ENCODE results near the gene ZNF775.

Gene ZNF775

GRCh38 chr7:150332852-150333635, 46.1 kb upstream of the ZNF775 start:
- DNase-seq (no peak), ATAC-seq (ENCODE audit: insufficient read depth, low read depth) (no peak)
- H3K4me3 ChIP-seq (ENCODE audit: low read depth in 1 of 2, low read length in 2 of 2) = no peak overlapping the region
- no peak overlapping the region for H3K9ac ChIP-seq (ENCODE audit: low read depth, low read length)
- H3K9me3 ChIP-seq (ENCODE audit: insufficient read depth, low read length, severe bottlenecking) = no peaks in the 10 kb centered on the region
- peaks cover 62% of the 10 kb centered on the region for H3K79me2 ChIP-seq (ENCODE audit: insufficient read depth, low read length)
- H4K20me1 ChIP-seq (ENCODE audit: insufficient read depth, low read length) = peaks cover 67% of the 10 kb centered on the region
- no peak overlapping the region for H3K4me2 ChIP-seq (ENCODE audit: insufficient read depth, low read length)
- no peaks in the 10 kb centered on the region for H3K4me1 ChIP-seq (ENCODE audit: insufficient read depth, low read length)
- no peak overlapping the region for H3K27ac ChIP-seq (ENCODE audit: low read length)
- H2AFZ ChIP-seq (ENCODE audit: low read depth, low read length) = no peak overlapping the region
- TF ChIP-seq, protein P1, sequence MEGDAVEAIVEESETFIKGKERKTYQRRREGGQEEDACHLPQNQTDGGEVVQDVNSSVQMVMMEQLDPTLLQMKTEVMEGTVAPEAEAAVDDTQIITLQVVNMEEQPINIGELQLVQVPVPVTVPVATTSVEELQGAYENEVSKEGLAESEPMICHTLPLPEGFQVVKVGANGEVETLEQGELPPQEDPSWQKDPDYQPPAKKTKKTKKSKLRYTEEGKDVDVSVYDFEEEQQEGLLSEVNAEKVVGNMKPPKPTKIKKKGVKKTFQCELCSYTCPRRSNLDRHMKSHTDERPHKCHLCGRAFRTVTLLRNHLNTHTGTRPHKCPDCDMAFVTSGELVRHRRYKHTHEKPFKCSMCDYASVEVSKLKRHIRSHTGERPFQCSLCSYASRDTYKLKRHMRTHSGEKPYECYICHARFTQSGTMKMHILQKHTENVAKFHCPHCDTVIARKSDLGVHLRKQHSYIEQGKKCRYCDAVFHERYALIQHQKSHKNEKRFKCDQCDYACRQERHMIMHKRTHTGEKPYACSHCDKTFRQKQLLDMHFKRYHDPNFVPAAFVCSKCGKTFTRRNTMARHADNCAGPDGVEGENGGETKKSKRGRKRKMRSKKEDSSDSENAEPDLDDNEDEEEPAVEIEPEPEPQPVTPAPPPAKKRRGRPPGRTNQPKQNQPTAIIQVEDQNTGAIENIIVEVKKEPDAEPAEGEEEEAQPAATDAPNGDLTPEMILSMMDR (IDR thresholded peaks at IDR 0.05; ENCODE audit: borderline replicate concordance, extremely low read depth, low read length, poor library complexity, severe bottlenecking) = no peak
- no peak for TF ChIP-seq EZH2 (IDR thresholded peaks at IDR 0.05; ENCODE audit: borderline replicate concordance, low read depth, low read length, severe bottlenecking)
- no peaks in the 10 kb centered on the region for H3K27me3 ChIP-seq (ENCODE audit: insufficient read depth, low read length, poor library complexity)
- H3K36me3 ChIP-seq (ENCODE audit: insufficient read depth, low read length) = peaks cover 93% of the 10 kb centered on the region

DNA sequence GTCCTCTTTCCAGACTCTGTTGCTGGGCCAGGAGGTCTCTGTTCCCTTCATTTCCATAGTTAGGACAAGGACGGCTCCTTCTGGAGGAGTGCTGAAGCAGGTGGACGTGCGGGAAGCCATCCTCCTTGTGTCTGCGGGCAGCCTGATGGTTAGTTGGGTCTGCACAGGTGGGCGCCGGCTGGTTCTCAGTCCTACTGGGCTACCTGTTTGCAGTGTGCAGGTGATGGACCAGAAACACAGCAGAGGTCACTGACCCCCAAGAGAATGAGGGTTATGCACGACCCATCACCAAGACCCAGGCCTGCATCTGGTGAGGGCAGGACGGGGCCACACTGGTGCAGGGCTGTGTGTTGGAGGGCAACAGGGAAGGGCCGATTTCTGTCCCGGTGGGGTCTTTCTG, 45.5 kb upstream of the ZNF775 start:
- H3K4me1 ChIP-seq (ENCODE audit: insufficient read depth, low read length) = no peaks in the 10 kb centered on the region
- H3K4me3 ChIP-seq (ENCODE audit: low read depth in 1 of 2, low read length in 2 of 2) = no peak overlapping the region
- H3K4me2 ChIP-seq (ENCODE audit: insufficient read depth, low read length) = no peak overlapping the region
- no peak overlapping the region for H2AFZ ChIP-seq (ENCODE audit: low read depth, low read length)
- H3K27ac ChIP-seq (ENCODE audit: low read length) = peak overlapping the region; percentile 22; the same call in 1 of the 2 replicates
- no peak overlapping the region for H3K9ac ChIP-seq (ENCODE audit: low read depth, low read length)
- peaks cover 93% of the 10 kb centered on the region for H3K36me3 ChIP-seq (ENCODE audit: insufficient read depth, low read length)
- no peaks in the 10 kb centered on the region for H3K9me3 ChIP-seq (ENCODE audit: insufficient read depth, low read length, severe bottlenecking)
- no peaks in the 10 kb centered on the region for H3K27me3 ChIP-seq (ENCODE audit: insufficient read depth, low read length, poor library complexity)
- peaks cover 56% of the 10 kb centered on the region for H3K79me2 ChIP-seq (ENCODE audit: insufficient read depth, low read length)
- DNase-seq (no peak), ATAC-seq (ENCODE audit: insufficient read depth, low read depth) (no peak)
- TF ChIP-seq, protein P1 (IDR thresholded peaks at IDR 0.05; ENCODE audit: borderline replicate concordance, extremely low read depth, low read length, poor library complexity, severe bottlenecking) = no peak
- no peak for TF ChIP-seq EZH2 (IDR thresholded peaks at IDR 0.05; ENCODE audit: borderline replicate concordance, low read depth, low read length, severe bottlenecking)
- H4K20me1 ChIP-seq (ENCODE audit: insufficient read depth, low read length) = peaks cover 66% of the 10 kb centered on the region

- H3K4me2 ChIP-seq (ENCODE audit: insufficient read depth, low read length) = no peak overlapping the region
- H3K79me2 ChIP-seq (ENCODE audit: insufficient read depth, low read length) = peaks cover 51% of the 10 kb centered on the region
- H3K9ac ChIP-seq (ENCODE audit: low read depth, low read length) = no peak overlapping the region
- no peak overlapping the region for H2AFZ ChIP-seq (ENCODE audit: low read depth, low read length)
- H3K4me1 ChIP-seq (ENCODE audit: insufficient read depth, low read length) = no peaks in the 10 kb centered on the region
- H3K9me3 ChIP-seq (ENCODE audit: insufficient read depth, low read length, severe bottlenecking) = no peaks in the 10 kb centered on the region
- TF ChIP-seq, protein P1 (IDR thresholded peaks at IDR 0.05; ENCODE audit: borderline replicate concordance, extremely low read depth, low read length, poor library complexity, severe bottlenecking) = no peak
- TF ChIP-seq EZH2 (IDR thresholded peaks at IDR 0.05; ENCODE audit: borderline replicate concordance, low read depth, low read length, severe bottlenecking) = no peak
- H4K20me1 ChIP-seq (ENCODE audit: insufficient read depth, low read length) = peaks cover 66% of the 10 kb centered on the region
- no peak for DNase-seq
- no peaks in the 10 kb centered on the region for H3K27me3 ChIP-seq (ENCODE audit: insufficient read depth, low read length, poor library complexity)
- no peak for ATAC-seq (ENCODE audit: insufficient read depth, low read depth)
- no peak overlapping the region for H3K4me3 ChIP-seq (ENCODE audit: low read depth in 1 of 2, low read length in 2 of 2)
- H3K36me3 ChIP-seq (ENCODE audit: insufficient read depth, low read length) = peaks cover 93% of the 10 kb centered on the region
- H3K27ac ChIP-seq (ENCODE audit: low read length) = peak overlapping the region; percentile 22; the same call in 1 of the 2 replicates
Observed at GRCh38 chr7:150334108-150334507, 45.0 kb upstream of the ZNF775 start.

Measured in DND-41 (cell line).